ENCODE measurements around the gene FAM174C. TPM values are rescaled to one million over a fixed set of nuclear protein-coding genes. Genes with fewer than 3 reads are reported as not detected.

Gene FAM174C
- total and polyA plus RNA-seq, 2 of the 8 experiments (the other 6 are each of a cell fraction or from before 2014, with no cell fraction given): 44.5 to 125 TPM

DNA sequence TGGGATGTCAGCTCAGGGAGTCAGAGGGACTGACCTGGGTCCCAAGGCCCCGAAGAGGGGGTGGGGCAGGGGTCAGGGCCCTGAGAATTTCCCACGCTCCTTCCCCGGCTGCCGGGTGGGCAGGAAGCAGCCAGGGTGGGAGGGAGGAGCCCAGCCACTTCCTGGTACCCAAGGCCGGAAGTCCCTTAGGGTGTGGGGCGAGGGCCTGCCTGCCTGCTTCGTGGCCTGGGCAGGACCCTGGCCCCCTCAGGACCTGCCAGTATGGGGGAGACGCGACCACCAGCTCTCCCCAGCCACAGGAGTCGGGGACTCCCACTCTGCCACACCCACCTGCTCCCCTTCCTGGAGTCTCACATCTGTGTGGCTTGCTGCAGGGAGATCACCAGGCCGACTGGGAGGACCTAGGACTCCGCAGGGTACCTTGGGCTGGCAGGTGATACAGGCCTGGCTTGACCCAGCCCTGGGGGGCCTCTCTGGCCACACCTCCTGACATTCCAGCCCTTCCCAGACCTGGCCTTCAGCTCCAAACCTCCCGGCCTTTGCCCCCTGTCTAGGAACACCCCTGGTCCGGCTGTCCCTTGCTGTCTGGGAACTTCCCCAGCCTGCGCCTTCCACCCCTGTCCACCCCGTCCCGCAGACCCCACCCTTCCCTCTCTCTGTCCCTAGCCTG, 16.0 kb upstream of the FAM174C start (continued):
- TF ChIP-seq, protein P1, sequence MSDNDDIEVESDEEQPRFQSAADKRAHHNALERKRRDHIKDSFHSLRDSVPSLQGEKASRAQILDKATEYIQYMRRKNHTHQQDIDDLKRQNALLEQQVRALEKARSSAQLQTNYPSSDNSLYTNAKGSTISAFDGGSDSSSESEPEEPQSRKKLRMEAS (IDR thresholded peaks at IDR 0.05): peak; percentile 17; the same call in 1 of the 2 replicates
- no peak for TF ChIP-seq ZNF274 (IDR thresholded peaks at IDR 0.05; ENCODE audit: borderline replicate concordance, extremely low read depth, low read length)
- TF ChIP-seq, protein P2, sequence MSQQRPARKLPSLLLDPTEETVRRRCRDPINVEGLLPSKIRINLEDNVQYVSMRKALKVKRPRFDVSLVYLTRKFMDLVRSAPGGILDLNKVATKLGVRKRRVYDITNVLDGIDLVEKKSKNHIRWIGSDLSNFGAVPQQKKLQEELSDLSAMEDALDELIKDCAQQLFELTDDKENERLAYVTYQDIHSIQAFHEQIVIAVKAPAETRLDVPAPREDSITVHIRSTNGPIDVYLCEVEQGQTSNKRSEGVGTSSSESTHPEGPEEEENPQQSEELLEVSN (IDR thresholded peaks at IDR 0.05): no peak
- TF ChIP-seq KDM1A (IDR thresholded peaks at IDR 0.05; ENCODE audit: borderline replicate concordance, low read length): no peak
- TF ChIP-seq POLR2AphosphoS5 (IDR thresholded peaks at IDR 0.05; ENCODE audit: low read depth, low read length): peak; percentile 98
- no peak for TF ChIP-seq NANOG (IDR thresholded peaks at IDR 0.05; ENCODE audit: insufficient read depth, low read depth, low read length, poor library complexity, severe bottlenecking)
- no peak for TF ChIP-seq BCL11A (IDR thresholded peaks at IDR 0.05; ENCODE audit: low read depth in 2 of 2, low read length in 2 of 2)
- no peak for TF ChIP-seq BACH1 (IDR thresholded peaks at IDR 0.05; ENCODE audit: low read length)
- TF ChIP-seq ASH2L (IDR thresholded peaks at IDR 0.05; ENCODE audit: low read length): no peak
- no peak for TF ChIP-seq RBBP5 (IDR thresholded peaks at IDR 0.05; ENCODE audit: borderline replicate concordance, low read depth, low read length)
- 0 out of 2 replicates have a peak, but pooled peaks have one; percentile 56 for TF ChIP-seq GABPA (IDR thresholded peaks at IDR 0.05; ENCODE audit: borderline replicate concordance, insufficient read depth, low read length)
- no peak for TF ChIP-seq CREB1 (IDR thresholded peaks at IDR 0.05)
- TF ChIP-seq MAFK (IDR thresholded peaks at IDR 0.05; ENCODE audit: low read depth, low read length): no peak
- TF ChIP-seq, protein P3, sequence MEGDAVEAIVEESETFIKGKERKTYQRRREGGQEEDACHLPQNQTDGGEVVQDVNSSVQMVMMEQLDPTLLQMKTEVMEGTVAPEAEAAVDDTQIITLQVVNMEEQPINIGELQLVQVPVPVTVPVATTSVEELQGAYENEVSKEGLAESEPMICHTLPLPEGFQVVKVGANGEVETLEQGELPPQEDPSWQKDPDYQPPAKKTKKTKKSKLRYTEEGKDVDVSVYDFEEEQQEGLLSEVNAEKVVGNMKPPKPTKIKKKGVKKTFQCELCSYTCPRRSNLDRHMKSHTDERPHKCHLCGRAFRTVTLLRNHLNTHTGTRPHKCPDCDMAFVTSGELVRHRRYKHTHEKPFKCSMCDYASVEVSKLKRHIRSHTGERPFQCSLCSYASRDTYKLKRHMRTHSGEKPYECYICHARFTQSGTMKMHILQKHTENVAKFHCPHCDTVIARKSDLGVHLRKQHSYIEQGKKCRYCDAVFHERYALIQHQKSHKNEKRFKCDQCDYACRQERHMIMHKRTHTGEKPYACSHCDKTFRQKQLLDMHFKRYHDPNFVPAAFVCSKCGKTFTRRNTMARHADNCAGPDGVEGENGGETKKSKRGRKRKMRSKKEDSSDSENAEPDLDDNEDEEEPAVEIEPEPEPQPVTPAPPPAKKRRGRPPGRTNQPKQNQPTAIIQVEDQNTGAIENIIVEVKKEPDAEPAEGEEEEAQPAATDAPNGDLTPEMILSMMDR (IDR thresholded peaks at IDR 0.05; ENCODE audit: control extremely low read depth in 1 of 3, insufficient read depth in 1 of 3, low read depth in 1 of 3, low read length in 3 of 3): no peak
- TF ChIP-seq POU5F1 (IDR thresholded peaks at IDR 0.05; ENCODE audit: low read depth, low read length): no peak
- no peak; the same call in 1 of the 2 replicates for TF ChIP-seq SP4 (IDR thresholded peaks at IDR 0.05; ENCODE audit: low read length)
- TF ChIP-seq HDAC6 (IDR thresholded peaks at IDR 0.05; ENCODE audit: low read depth, low read length): no peak
- TF ChIP-seq, protein P4, sequence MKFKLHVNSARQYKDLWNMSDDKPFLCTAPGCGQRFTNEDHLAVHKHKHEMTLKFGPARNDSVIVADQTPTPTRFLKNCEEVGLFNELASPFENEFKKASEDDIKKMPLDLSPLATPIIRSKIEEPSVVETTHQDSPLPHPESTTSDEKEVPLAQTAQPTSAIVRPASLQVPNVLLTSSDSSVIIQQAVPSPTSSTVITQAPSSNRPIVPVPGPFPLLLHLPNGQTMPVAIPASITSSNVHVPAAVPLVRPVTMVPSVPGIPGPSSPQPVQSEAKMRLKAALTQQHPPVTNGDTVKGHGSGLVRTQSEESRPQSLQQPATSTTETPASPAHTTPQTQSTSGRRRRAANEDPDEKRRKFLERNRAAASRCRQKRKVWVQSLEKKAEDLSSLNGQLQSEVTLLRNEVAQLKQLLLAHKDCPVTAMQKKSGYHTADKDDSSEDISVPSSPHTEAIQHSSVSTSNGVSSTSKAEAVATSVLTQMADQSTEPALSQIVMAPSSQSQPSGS (IDR thresholded peaks at IDR 0.05; ENCODE audit: low read length): peak; percentile 69; the same call in 1 of the 2 replicates
- TF ChIP-seq GTF2F1 (IDR thresholded peaks at IDR 0.05; ENCODE audit: borderline replicate concordance, low read depth, low read length): no peak
- TF ChIP-seq RXRA (IDR thresholded peaks at IDR 0.05; ENCODE audit: insufficient read depth, low read depth, low read length): 0 out of 2 replicates have a peak, but pooled peaks have one; percentile 8

Data from H1 (cell line).